Measurements from ENCODE around the gene MED7.

- TF ChIP-seq EZH2 (IDR thresholded peaks at IDR 0.05; ENCODE audit: borderline replicate concordance, low read depth, low read length) = no peak
- no peak for TF ChIP-seq NFIC (IDR thresholded peaks at IDR 0.05)
- TF ChIP-seq, protein P1, sequence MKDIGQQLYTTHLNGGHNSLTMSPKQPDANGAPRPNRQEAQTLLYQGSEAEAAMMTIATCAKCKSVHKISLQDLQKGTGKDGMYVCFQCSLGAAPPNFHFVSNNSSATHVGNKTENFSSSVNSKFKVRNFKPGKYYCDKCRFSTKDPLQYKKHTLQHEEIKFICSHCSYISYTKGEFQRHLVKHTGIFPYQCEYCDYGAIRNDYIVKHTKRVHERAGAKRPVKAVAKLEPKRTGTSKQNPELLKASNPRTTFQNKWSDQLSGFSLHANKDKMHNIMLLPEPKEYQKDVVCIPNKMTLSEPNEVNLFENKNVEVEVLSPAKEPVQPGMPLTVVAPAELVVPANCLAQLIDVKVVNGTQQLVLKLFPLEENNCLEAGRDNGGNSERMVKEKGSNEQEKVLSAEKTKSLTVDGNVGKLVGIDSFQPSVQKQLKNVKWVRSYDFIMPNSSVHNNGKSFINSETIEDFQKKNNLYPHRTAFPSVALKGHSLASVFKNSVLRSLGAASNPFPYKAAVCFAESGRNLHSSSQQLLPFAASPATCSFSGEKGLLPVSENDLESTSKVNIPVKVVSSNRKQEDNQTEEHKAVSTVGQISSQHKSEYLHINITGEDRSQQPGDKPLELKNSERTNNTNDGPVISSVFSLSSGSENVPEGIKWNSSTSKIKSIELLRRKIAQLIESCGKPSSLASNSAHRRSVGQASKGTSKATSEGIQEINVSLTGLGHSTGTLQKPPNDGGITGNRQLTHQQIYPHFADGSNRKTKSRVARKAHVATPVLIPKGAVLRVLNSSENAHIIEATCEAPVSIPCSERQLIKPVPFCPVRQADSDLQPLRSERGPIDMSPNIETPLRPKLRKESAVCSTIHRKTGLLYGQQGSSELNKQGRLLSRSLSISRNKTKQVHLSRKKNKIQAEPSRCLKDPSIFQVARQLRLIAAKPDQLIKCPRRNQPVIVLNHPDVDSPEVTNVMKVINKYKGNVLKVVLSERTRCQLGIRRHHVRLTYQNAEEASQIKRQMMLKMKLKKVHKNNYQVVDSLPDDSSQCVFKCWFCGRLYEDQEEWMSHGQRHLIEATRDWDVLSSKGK (CRISPR knock-in tag; IDR thresholded peaks at IDR 0.05) = no peak
- TF ChIP-seq MAZ (CRISPR knock-in tag; conservative IDR thresholded peaks at IDR 0.05 in 1 of 2, IDR thresholded peaks at IDR 0.05 in 1 of 2) = no peak
- no peak for TF ChIP-seq GABPB1 (CRISPR knock-in tag; IDR thresholded peaks at IDR 0.05)
Observed at GRCh38 chr5:157109744-157110143, 32.9 kb downstream of the MED7 start.
